ENCODE measurements around the gene ADARB2. TPM values are rescaled to one million over a fixed set of nuclear protein-coding genes. Genes with fewer than 3 reads are reported as not detected.

The ADARB2 gene
- total and polyA plus RNA-seq, 5 donors from 2014 or later: 0.27 to 2.9 (median 0.69) TPM; not detected in 1

DNA sequence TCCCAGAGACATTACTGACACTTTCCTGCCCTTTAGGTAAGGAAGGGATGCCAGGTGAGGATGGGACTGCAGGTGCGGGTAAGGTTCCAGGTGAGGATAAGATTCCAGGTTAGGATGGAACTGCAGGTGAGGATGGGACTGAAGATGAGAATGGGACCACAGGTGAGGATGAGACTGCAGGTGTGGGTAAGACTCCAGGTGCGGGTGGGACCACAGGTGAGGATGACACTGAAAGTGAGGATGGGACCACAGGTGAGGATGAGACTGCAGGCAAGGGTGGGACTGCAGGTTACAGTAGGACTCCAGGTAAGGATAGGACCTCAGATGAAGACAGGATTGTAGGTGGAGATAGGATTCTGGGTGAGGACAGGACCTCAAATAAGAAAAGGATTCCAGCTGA lies 358.9 kb downstream of the ADARB2 start:
- no peak for DNase-seq
- Mint-ChIP-seq H3K4me1 (no peaks in the 10 kb centered on the region), H3K27me3 (peaks cover 10% of the 10 kb centered on the region), H3K4me3 (no peak overlapping the region), H3K9me3 (peaks cover 0 to 1% (median 0%) of the 10 kb centered on the region in 7 donors), H3K36me3 (no peaks in the 10 kb centered on the region), H3K27ac (no peak overlapping the region)
- H3K27ac ChIP-seq (ENCODE audit: insufficient read depth, low read length, poor library complexity, severe bottlenecking): no peak overlapping the region
- no peak for ATAC-seq (ENCODE audit: low read depth in 2 of 2)
- H3K36me3 ChIP-seq (ENCODE audit: control insufficient read depth, insufficient read depth, low read length): no peaks in the 10 kb centered on the region
- no peak overlapping the region for H3K4me3 ChIP-seq (ENCODE audit: low read depth, low read length)
- no peaks in the 10 kb centered on the region for H3K9me3 ChIP-seq (ENCODE audit: control insufficient read depth in 2 of 2, low read length in 2 of 2)
- H3K4me1 ChIP-seq (ENCODE audit: control insufficient read depth, insufficient read depth, low read length, poor library complexity, severe bottlenecking): no peaks in the 10 kb centered on the region
- peaks cover 4% of the 10 kb centered on the region for H3K27me3 ChIP-seq (ENCODE audit: control insufficient read depth, insufficient read depth, low read length)

DNA sequence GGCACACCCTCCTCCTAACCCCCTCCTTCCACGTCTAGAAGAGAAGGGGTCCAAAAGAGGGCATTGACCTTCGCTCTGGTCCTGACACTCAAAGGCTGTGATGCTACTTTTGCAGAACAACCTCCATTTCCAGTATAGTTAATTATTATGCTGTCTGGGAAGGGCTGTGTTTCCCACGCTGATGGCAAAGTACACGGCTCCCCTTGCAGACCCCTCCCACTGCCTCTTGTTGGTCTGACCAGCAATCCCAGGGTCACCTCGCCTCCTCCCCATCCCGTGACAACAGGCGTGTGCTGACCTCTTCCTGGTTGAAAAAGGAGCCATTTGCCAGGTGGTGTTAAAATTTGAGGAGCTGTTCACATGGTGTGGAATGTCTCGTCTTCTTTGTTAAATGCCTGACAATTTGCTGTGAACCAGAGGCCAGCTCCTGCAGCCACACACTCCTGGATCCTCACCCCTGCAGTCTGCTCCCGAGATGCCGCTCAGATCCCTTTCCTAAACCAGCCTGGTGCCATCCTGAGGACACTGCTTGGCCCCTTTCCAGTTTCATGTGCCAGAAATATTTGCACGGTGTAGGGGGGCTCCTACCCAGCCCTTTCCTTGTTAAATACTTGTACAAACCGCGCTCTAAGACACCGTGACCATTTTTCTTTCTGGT lies 359.5 kb downstream of the ADARB2 start:
- Mint-ChIP-seq H3K27ac (no peak overlapping the region), H3K36me3 (no peaks in the 10 kb centered on the region)
- peaks cover 4% of the 10 kb centered on the region for H3K27me3 ChIP-seq (ENCODE audit: control insufficient read depth, insufficient read depth, low read length)

DNA sequence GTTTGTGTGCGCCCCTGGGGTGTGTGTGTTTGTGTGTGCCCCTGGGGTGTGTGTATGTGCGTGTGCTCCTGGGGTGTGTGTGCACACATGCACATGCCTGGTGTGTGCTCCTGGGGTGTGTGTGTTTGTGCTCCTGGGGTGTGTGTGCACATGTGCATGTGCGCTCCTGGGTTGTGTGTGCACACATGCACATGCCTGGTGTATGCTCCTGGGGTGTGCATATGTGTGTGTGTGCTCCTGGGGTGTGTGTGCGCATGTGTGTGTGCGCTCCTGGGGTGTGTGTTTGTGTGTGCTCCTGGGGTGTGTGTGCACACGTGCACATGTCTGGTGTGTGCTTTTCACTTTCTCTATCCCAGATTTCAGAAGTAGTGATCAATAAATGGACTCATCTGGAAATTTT lies 360.1 kb downstream of the ADARB2 start:
- peak overlapping the region in 1 of 3 donors; percentile 15 for H3K27ac Mint-ChIP-seq
- no peaks in the 10 kb centered on the region for H3K4me1 Mint-ChIP-seq
- no peak overlapping the region for H3K4me3 Mint-ChIP-seq
- Histone ChIP-seq H3K9me3 (ENCODE audit: control insufficient read depth in 2 of 2, low read length in 2 of 2) (no peaks in the 10 kb centered on the region), H3K36me3 (ENCODE audit: control insufficient read depth, insufficient read depth, low read length) (no peaks in the 10 kb centered on the region), H3K27me3 (ENCODE audit: control insufficient read depth, insufficient read depth, low read length) (peaks cover 4% of the 10 kb centered on the region), H3K4me1 (ENCODE audit: control insufficient read depth, insufficient read depth, low read length, poor library complexity, severe bottlenecking) (no peaks in the 10 kb centered on the region), H3K4me3 (ENCODE audit: low read depth, low read length) (no peak overlapping the region), H3K27ac (ENCODE audit: insufficient read depth, low read length, poor library complexity, severe bottlenecking) (no peak overlapping the region)
- no peak for ATAC-seq (ENCODE audit: low read depth in 2 of 2)
- H3K36me3 Mint-ChIP-seq: no peaks in the 10 kb centered on the region
- H3K9me3 Mint-ChIP-seq: peaks cover 0 to 1% (median 0%) of the 10 kb centered on the region in 7 donors
- no peak for DNase-seq
- H3K27me3 Mint-ChIP-seq: peaks cover 10% of the 10 kb centered on the region

More for the DNA sequence above, 359.5 kb downstream of the ADARB2 start:
- no peak overlapping the region for H3K4me3 Mint-ChIP-seq
- H3K9me3 Mint-ChIP-seq: peaks cover 0 to 1% (median 0%) of the 10 kb centered on the region in 7 donors
- Histone ChIP-seq H3K4me3 (ENCODE audit: low read depth, low read length) (no peak overlapping the region), H3K36me3 (ENCODE audit: control insufficient read depth, insufficient read depth, low read length) (no peaks in the 10 kb centered on the region), H3K4me1 (ENCODE audit: control insufficient read depth, insufficient read depth, low read length, poor library complexity, severe bottlenecking) (no peaks in the 10 kb centered on the region), H3K27ac (ENCODE audit: insufficient read depth, low read length, poor library complexity, severe bottlenecking) (no peak overlapping the region), H3K9me3 (ENCODE audit: control insufficient read depth in 2 of 2, low read length in 2 of 2) (no peaks in the 10 kb centered on the region)
- H3K27me3 Mint-ChIP-seq: peaks cover 10% of the 10 kb centered on the region
- no peak for ATAC-seq (ENCODE audit: low read depth in 2 of 2)
- H3K4me1 Mint-ChIP-seq: no peaks in the 10 kb centered on the region
- DNase-seq: no peak

DNA sequence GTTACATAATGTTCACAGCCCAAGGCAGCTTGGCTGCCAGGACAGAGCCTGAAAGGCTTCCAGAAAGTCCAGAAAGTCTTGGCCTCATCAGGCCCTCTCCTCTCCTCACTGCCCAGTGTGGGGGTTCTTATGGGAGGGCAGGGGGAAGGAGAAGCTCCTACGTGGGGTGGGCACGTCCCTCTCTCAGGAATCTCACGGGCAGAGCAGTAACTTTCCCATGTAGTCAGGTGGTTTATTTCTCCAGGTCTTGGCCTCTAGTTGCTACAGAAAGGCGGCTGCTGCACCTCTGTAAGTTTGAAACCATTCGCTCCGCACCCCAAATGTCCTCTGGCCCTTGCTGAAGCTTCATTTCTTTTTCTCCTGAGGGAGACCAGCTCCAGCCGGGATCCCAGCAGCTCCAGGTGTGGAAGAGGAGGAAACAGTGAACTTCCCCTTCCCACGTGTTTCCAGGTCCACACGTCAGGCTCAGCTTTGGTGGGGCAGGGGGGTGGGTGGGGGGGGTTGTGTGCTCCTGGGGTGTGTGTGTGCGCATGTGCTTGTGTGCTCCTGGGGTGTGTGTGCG lies 360.9 kb downstream of the ADARB2 start:
- peaks cover 10% of the 10 kb centered on the region for H3K27me3 Mint-ChIP-seq

DNA sequence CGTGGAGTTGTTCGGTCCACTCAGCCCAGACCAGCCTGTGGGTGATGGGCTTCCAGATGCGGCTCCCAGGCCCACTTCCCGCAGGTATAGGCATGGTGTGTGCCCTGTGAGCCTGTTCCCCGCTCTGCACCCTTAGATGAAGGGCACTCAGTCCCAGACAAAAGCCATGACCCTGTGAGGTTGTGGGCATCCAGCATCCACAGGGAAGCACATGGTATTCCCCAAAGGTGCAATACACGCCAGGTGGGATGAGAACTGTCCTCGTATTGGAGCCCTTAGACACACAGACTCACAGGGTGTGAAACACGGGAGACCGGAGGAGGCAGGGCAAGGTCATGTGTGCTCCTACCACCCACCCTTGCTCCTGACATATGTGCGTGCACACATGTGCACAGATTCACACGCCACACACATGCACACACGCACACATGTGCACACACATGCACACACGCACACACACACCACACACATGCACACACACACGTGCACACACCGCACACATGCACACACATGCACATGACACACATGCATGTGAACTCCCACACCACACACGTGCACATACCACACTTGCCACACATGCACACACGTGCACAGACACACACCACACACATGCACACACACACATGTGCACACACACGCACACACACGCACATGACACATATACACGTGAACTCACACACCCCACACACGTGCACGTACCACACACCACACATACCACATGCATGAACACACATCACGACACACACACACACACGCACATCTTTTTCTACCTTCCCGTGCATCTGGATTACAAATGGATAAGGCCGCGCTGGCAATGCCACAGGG lies 361.8 kb downstream of the ADARB2 start:
- Histone ChIP-seq H3K4me3 (ENCODE audit: low read depth, low read length) (no peak overlapping the region), H3K4me1 (ENCODE audit: control insufficient read depth, insufficient read depth, low read length, poor library complexity, severe bottlenecking) (no peaks in the 10 kb centered on the region), H3K27ac (ENCODE audit: insufficient read depth, low read length, poor library complexity, severe bottlenecking) (no peak overlapping the region), H3K36me3 (ENCODE audit: control insufficient read depth, insufficient read depth, low read length) (no peaks in the 10 kb centered on the region), H3K27me3 (ENCODE audit: control insufficient read depth, insufficient read depth, low read length) (peaks cover 4% of the 10 kb centered on the region), H3K9me3 (ENCODE audit: control insufficient read depth in 2 of 2, low read length in 2 of 2) (no peaks in the 10 kb centered on the region)
- H3K27ac Mint-ChIP-seq: no peak overlapping the region
- ATAC-seq (ENCODE audit: low read depth in 2 of 2): no peak
- DNase-seq: no peak
- H3K9me3 Mint-ChIP-seq: peaks cover 0 to 1% (median 0%) of the 10 kb centered on the region in 7 donors
- H3K4me3 Mint-ChIP-seq: no peak overlapping the region
- H3K27me3 Mint-ChIP-seq: peaks cover 4% of the 10 kb centered on the region
- no peaks in the 10 kb centered on the region for H3K36me3 Mint-ChIP-seq
- no peaks in the 10 kb centered on the region for H3K4me1 Mint-ChIP-seq

More for the DNA sequence above, 360.9 kb downstream of the ADARB2 start:
- Histone ChIP-seq H3K4me1 (ENCODE audit: control insufficient read depth, insufficient read depth, low read length, poor library complexity, severe bottlenecking) (no peaks in the 10 kb centered on the region), H3K36me3 (ENCODE audit: control insufficient read depth, insufficient read depth, low read length) (no peaks in the 10 kb centered on the region), H3K4me3 (ENCODE audit: low read depth, low read length) (no peak overlapping the region), H3K27ac (ENCODE audit: insufficient read depth, low read length, poor library complexity, severe bottlenecking) (no peak overlapping the region), H3K9me3 (ENCODE audit: control insufficient read depth in 2 of 2, low read length in 2 of 2) (no peaks in the 10 kb centered on the region), H3K27me3 (ENCODE audit: control insufficient read depth, insufficient read depth, low read length) (peaks cover 4% of the 10 kb centered on the region)
- H3K4me1 Mint-ChIP-seq: no peaks in the 10 kb centered on the region
- peaks cover 0 to 1% (median 0%) of the 10 kb centered on the region in 7 donors for H3K9me3 Mint-ChIP-seq
- no peak for ATAC-seq (ENCODE audit: low read depth in 2 of 2)
- H3K27ac Mint-ChIP-seq: no peak overlapping the region
- no peak for DNase-seq
- no peaks in the 10 kb centered on the region for H3K36me3 Mint-ChIP-seq
- H3K4me3 Mint-ChIP-seq: no peak overlapping the region

DNA sequence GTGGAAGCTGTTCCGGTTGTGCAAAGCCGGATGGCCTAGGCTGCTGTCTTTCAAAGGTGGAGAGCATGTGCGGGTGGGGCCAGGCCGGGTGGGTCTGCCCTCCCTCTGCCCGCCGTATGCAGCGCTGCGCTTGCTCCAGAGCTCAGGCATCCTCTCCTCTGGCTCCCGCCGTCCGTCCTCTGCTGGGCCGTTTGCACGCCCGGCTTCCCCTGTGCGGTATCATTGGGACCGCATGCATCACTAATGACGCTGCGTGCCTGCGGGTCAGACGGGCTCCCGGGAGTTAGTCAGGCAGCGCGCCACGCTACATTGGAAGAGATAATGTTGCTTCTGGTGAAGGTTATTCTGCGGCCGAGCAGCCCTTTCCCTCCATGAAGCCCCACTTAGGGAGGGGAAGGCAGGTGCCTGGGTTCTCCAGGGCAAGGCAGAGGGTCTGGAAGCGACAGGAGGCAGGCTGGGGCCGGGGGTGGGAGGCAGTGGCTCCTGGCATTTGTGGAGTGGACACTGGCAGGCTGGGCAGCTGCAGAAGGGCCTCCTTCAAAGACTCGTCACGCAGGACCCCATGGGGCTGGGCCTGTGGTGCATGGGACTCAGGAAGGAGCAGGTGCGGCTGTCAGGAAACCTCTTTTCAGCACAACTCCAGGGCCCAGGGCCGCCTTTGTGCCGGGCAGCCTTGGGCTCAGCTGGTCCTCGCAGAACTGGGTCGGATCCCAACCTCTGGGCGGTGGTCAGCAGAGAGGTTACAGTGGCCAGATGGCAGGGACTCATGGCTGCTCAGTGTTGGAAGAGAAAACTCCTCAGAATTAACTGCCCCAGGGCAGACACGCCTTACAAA lies 362.6 kb downstream of the ADARB2 start:
- no peak for ATAC-seq (ENCODE audit: low read depth in 2 of 2)
- DNase-seq: no peak
- H3K9me3 Mint-ChIP-seq: peaks cover 0 to 1% (median 0%) of the 10 kb centered on the region in 7 donors
- H3K36me3 Mint-ChIP-seq: no peaks in the 10 kb centered on the region
- H3K27me3 Mint-ChIP-seq: peaks cover 4% of the 10 kb centered on the region
- no peaks in the 10 kb centered on the region for H3K36me3 ChIP-seq (ENCODE audit: control insufficient read depth, insufficient read depth, low read length)
- H3K4me1 ChIP-seq (ENCODE audit: control insufficient read depth, insufficient read depth, low read length, poor library complexity, severe bottlenecking): no peaks in the 10 kb centered on the region
- H3K4me3 ChIP-seq (ENCODE audit: low read depth, low read length): no peak overlapping the region
- H3K9me3 ChIP-seq (ENCODE audit: control insufficient read depth in 2 of 2, low read length in 2 of 2): no peaks in the 10 kb centered on the region
- H3K4me3 Mint-ChIP-seq: no peak overlapping the region
- H3K27ac Mint-ChIP-seq: no peak overlapping the region
- peaks cover 4% of the 10 kb centered on the region for H3K27me3 ChIP-seq (ENCODE audit: control insufficient read depth, insufficient read depth, low read length)
- peaks cover 0 to under 1% (median 0%) of the 10 kb centered on the region in 4 donors for H3K4me1 Mint-ChIP-seq
- no peak overlapping the region for H3K27ac ChIP-seq (ENCODE audit: insufficient read depth, low read length, poor library complexity, severe bottlenecking)

DNA sequence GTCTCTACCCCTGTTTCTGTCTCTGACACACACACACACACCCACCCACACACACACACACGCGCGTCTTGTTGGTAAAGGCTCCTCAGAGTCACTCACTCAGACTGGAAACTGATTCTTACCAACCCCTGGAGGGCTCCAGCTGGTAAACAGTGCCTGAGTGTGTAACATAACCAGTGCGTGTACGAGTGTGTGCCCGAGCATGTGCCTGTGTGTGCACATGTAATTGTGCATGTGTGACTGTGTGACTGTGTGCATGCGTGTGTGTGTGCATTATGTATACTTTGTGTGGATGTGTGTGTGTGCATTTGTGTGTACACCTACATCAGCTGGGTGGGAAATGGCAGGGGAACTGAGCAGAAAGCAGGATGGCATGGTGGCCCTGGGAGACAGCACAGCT lies 364.0 kb downstream of the ADARB2 start:
- Histone ChIP-seq H3K27me3 (ENCODE audit: control insufficient read depth, insufficient read depth, low read length) (peaks cover under 1% of the 10 kb centered on the region), H3K27ac (ENCODE audit: insufficient read depth, low read length, poor library complexity, severe bottlenecking) (no peak overlapping the region), H3K4me3 (ENCODE audit: low read depth, low read length) (no peak overlapping the region), H3K36me3 (ENCODE audit: control insufficient read depth, insufficient read depth, low read length) (no peaks in the 10 kb centered on the region), H3K9me3 (ENCODE audit: control insufficient read depth in 2 of 2, low read length in 2 of 2) (no peaks in the 10 kb centered on the region), H3K4me1 (ENCODE audit: control insufficient read depth, insufficient read depth, low read length, poor library complexity, severe bottlenecking) (no peaks in the 10 kb centered on the region)
- no peaks in the 10 kb centered on the region for H3K36me3 Mint-ChIP-seq
- H3K4me1 Mint-ChIP-seq: peaks cover 0 to 2% (median under 1%) of the 10 kb centered on the region in 4 donors
- DNase-seq (no peak), ATAC-seq (ENCODE audit: low read depth in 2 of 2) (no peak)
- peaks cover 5% of the 10 kb centered on the region for H3K27me3 Mint-ChIP-seq
- no peak overlapping the region for H3K27ac Mint-ChIP-seq
- H3K9me3 Mint-ChIP-seq: peaks cover 0 to under 1% (median 0%) of the 10 kb centered on the region in 7 donors
- H3K4me3 Mint-ChIP-seq: no peak overlapping the region
